Tibial nerve (tissue), 3 donors: Measurements from ENCODE around the gene PRRC2C.
"Not testable (repeated sequence)": the region's sequence is repeated elsewhere in the genome, so short reads cannot be mapped to it uniquely, and the experiment has no call there.

Source experiments
- CTCF ChIP-seq, 5 experiments: fragments of 200-600 bp in 3 of 5; fragments of 450-650 bp in 2 of 5; sonication (generic) in 3 of 5; IDR thresholded peaks; one replicate each; pipeline ENCODE4 v1.5.1; 2016 to 2019; ENCODE audit warnings: antibody characterized with exemption in 5 of 5, mild to moderate bottlenecking in 3 of 5, moderate library complexity in 2 of 5
- POLR2A ChIP-seq, 2 donors: fragments of 450-650 bp; IDR thresholded peaks; one replicate each; pipeline ENCODE4 v1.6.1; 2017; ENCODE audit warnings: antibody characterized with exemption in 2 of 2, mild to moderate bottlenecking in 2 of 2, moderate library complexity in 2 of 2

- TF ChIP-seq CTCF, POLR2A (IDR thresholded peaks at IDR 0.05): not testable (repeated sequence)
Measured at GRCh38 chr1:171440201-171440600, 45.1 kb upstream of the PRRC2C start.
